HG03097 (cell line): ENCODE data around the gene GPR3.

Source experiments
- ATAC-seq: cut with Tn5 transposase; IDR thresholded peaks from one replicate; pipeline ENCODE4 v1.9.1; 2021; ENCODE audit not compliant: unreplicated experiment, low FRiP score

The GPR3 gene

GRCh38 chr1:27392096-27392777 is at the start of gene GPR3:
Gene GPR3 (plus strand): TSS chr1:27392622. CDS start chr1:27393799, 1,177 bp downstream.
- peak; percentile 57 for ATAC-seq

- no peak for ATAC-seq
These were observed 49.4 kb upstream of the GPR3 start for GRCh38 chr1:27342778-27343638.

GRCh38 chr1:27343639-27344025 is 48.8 kb upstream of the GPR3 start:
- ATAC-seq: no peak

DNA sequence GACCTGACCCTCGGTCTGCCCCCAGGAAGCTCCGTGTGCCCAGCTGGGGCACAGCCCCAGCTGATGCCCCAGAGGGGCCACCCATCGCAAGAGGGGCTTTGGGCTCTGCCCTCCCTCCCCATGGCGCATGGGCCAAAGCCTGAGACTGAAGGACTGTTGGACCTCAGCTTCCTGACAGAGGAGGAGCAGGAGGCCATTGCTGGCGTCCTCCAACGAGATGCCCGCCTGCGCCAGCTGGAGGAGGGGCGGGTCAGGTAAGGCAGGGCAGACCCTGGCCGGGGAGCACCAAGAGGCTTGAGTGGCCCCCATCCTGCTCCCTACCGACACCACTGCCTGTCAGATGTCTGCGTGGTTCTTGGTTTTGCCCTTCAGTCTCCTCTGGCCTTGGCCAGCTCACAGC is 47.1 kb upstream of the GPR3 start:
- no peak for ATAC-seq

DNA sequence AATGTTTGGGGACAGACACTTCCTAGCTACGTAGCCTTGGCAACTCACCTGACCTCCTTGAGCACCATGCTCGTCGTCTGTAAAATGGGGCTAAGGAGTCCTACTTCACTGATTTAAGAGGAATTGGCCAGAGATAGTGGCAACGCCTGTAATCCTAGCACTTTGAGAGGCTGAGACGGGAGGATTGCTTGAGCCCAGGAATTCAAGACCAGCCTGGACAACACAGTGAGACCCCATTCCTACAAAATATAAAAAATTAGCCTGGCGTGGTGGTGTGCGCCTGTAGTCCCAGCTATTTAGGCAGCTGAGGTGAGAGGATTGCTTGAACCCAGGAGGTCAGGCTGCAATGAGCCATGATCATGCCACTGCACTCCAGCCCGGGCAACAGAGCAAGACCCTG is 46.1 kb upstream of the GPR3 start:
- no peak for ATAC-seq

DNA sequence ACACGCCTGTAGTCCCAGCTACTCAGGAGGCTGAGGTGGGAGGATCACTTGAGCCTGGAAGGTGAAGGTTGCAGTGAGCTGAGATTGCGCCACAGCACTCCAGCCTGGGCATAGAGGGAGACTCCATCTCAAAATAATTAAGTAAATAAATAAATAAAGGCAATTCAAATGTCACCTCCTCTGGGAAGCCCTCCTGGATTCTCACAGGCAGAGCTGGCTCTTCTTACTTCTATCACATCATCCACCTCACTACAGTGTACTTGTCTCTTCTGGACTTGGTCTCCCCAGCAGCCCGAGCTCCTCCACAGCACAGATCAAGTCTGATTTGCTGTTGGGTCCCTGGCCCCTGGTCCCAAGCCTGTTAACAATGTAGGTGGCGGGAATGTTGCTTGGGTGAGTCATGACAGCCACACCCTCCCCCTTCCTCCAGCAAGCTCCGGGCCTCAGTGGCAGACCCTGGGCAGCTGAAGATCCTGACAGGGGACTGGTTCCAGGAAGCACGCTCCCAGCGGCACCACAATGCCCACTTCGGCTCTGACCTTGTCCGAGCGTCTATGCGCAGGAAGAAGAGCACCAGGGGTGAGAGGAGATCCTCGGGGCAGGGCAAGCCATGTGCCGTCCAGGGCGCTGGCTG is 45.3 kb upstream of the GPR3 start:
- ATAC-seq: no peak

GRCh38 chr1:27348861-27349783 is 43.3 kb upstream of the GPR3 start:
- no peak for ATAC-seq

DNA sequence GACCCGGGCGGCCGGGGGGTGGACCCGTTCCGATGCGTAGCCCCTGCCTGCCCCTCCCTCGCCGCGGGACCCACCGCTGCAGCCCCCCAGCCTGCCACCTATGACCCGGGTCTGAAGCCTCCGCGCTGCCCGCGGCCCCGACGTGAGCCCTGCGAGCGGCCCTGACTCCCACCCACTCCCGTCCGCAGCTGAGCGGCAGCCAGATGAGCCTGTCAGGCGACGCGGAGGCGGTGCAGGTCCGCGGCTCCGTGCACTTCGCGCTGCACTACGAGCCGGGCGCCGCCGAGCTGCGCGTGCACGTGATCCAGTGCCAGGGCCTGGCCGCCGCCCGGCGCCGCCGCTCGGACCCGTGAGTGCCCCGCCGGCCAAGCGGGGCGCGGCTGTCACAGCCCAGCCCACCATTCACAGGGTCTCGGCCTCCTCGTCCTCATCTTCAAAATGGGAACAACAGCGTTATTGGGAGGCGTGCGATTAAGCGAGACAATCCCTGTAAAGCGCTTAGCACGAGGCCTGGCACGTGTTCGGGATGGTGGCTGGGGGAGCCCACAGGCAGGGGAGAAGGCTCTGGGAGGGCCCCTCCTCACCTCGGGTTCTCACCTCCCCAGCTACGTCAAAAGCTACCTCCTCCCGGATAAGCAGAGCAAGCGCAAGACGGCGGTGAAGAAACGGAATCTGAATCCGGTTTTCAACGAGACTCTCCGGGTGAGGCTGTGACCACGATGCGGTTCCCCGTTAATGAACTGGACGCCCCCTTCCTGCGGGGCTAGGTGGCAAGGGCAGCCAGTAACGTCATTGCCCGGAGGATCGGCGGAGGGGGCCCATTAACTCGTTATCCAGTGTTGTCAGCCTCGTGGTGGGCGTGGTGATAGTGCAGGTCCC is 42.4 kb upstream of the GPR3 start:
- ATAC-seq: no peak

DNA sequence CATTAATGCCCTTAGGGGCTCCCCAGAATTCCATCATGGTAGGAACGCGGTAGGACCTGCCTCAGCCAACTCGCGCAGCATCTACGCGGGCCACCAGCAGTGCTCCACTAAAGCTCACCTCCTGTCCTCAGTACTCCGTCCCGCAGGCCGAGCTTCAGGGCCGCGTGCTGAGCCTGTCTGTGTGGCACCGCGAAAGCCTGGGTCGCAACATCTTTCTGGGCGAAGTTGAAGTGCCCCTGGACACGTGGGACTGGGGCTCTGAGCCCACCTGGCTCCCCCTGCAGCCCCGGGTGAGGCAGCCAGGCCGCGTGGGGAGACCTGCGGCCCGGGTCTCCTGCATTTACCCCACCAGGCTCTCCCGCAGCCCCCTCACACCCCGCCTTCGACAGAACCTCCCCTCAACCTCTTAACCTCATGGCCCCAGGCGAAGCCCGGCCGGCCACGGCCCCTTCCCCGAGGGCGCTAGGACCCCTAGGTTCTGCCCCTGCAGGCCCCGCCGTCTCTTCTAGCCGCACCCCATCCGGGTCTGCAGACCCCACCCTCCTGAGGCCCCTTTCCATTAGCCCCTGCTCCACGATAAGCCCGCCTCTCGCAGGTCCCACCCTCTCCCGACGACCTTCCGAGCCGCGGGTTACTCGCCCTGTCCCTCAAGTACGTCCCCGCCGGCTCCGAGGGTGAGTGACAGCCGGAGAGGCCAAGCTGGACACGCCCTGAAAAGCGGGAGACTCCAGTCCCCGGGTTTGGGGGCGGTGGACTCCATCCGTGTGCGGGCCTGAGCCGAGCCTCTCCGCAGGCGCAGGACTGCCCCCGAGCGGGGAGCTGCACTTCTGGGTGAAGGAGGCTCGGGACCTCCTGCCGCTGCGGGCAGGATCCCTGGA is 41.5 kb upstream of the GPR3 start:
- no peak for ATAC-seq

GRCh38 chr1:27351541-27352107 is 40.8 kb upstream of the GPR3 start:
- ATAC-seq: no peak

DNA sequence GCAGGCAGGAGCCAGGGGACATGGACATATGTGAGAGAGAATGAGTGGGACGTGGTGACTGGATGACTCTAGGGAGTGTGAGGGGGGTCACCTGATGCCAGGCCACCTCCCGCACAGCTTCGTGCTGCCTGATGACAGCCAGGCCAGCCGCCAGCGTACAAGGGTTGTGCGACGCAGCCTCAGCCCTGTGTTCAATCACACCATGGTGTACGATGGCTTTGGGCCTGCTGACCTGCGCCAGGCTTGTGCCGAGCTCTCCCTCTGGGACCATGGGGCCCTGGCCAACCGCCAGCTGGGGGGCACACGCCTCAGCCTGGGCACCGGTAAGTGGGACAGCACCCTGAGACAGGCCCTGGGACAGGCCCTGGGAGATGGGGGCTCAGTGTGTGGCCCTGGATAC is 39.3 kb upstream of the GPR3 start:
- ATAC-seq: no peak

GRCh38 chr1:27353629-27354028 is 38.8 kb upstream of the GPR3 start:
- ATAC-seq: no peak

DNA sequence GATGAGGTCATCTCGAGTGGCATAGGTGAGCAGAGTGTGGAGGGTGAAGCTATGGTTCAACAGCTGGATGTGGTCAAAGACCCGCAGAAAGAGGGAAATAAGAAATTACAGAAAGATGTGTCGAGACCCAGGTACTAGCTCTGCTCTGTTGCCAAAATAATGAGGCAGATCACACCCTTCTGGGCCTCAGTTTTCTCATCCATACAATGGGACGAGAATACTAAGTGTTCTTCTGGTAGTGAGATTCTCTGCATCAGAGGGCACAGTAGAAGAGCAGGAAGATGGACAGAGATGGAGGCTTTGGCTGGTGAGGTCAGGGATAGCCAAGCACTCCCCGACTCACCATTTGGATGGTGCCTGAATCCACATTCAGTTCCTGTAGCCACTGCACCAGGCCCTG is 36.7 kb upstream of the GPR3 start:
- no peak for ATAC-seq

GRCh38 chr1:27356277-27356618 is 36.2 kb upstream of the GPR3 start:
- ATAC-seq: no peak

GRCh38 chr1:27356619-27357280 is 35.7 kb upstream of the GPR3 start:
- no peak for ATAC-seq

DNA sequence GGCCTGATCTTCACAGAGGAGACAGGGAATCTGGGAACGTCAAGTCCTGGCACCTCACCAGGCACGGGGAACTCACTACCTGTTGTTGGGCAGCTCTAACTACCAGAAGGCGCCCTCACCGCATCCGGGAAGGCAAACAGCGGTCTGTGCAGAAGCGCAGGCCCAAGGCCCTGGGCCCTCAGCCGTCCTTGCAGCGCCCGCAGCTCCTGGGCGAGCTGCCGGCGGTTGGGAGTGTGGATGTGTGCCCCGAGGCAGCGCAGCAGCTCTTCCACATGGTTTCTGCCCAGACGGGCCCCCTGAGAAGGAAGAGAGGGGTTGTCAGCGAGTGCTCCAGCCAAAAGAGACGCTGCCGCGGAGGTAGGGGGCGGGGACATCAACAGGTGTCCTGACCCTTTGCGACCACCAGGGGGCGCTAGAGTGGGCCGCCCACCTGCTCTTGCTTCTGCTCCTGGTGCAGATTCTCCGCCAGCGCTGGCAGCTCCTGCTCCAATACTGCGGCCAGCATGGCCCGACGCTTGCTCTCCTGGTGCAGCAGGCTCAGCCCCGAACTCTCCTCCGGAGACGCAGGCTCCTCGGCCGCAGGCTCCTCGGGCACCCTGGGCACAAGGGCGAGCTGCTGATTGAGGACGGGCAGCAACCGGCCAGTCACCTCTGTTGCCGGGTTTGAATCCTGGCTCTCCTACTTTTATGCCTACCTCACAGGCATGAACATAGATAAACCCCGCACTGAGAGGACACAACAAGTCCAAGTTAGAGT is 35.0 kb upstream of the GPR3 start:
- no peak for ATAC-seq
